Activated CD8-positive, alpha-beta memory T cell treated with anti-CD3 and anti-CD28 coated beads, Interleukin-2, amount 10 ng/mL, durations not matched to agents 7 days and 5 days (primary cell): ENCODE results near the gene MOCS1. TPM values are rescaled to one million over a fixed set of nuclear protein-coding genes. Genes with fewer than 3 reads are reported as not detected.
"Not testable (repeated sequence)": the region's sequence is repeated elsewhere in the genome, so short reads cannot be mapped to it uniquely, and the experiment has no call there.

Experiments
- ATAC-seq: fragments of 150-1000 bp; cut with Tn5 transposase; one replicate; pipeline ENCODE4 v1.10.0; 2021; ENCODE audit warnings: moderate library complexity
- CTCF ChIA-PET: fragments of 350-600 bp; sonication (Branson Sonifier 250); formaldehyde crosslinking; loops from one replicate; lab custom pipeline; 2021; ENCODE audit warnings: antibody characterized with exemption; lab: Charles Lee
- DNase-seq: peaks from one replicate; pipeline ENCODE4 v3.0.0-alpha.2; 2020
- H3K27ac Mint-ChIP-seq: one replicate; pipeline ENCODE4 v1.8.0; 2021; ENCODE audit warnings: mild to moderate bottlenecking, mixed read lengths
- H3K27me3 Mint-ChIP-seq: one replicate; pipeline ENCODE4 v1.8.0; 2021; ENCODE audit warnings: mixed read lengths
- H3K36me3 Mint-ChIP-seq: one replicate; pipeline ENCODE4 v1.8.0; 2021; ENCODE audit warnings: mild to moderate bottlenecking, mixed read lengths
- H3K4me1 Mint-ChIP-seq: one replicate; pipeline ENCODE4 v1.8.0; 2021; ENCODE audit warnings: mixed read lengths
- H3K4me3 Mint-ChIP-seq: one replicate; pipeline ENCODE4 v1.8.0; 2021; ENCODE audit warnings: mild to moderate bottlenecking, moderate library complexity, mixed read lengths
- H3K9me3 Mint-ChIP-seq: one replicate; pipeline ENCODE4 v1.8.0; 2022; ENCODE audit warnings: low read depth, mixed read lengths
- total RNA-seq, 2 experiments: library from RNA; stranded (reverse); gene quantifications; one replicate each; pipeline ENCODE4 v1.2.3, GENCODE V29; 2021

MOCS1 gene
- under 1 TPM in 1 of 2 experiments, not detected in 1; 0.30 TPM for total RNA-seq

- H3K27ac Mint-ChIP-seq, result no peak within 1 kb of the TSS
- DNase-seq, result no peak
- ATAC-seq, result peak; percentile 57
- no peaks in the 10 kb centered on the region for H3K36me3 Mint-ChIP-seq
- H3K9me3 Mint-ChIP-seq, result no peaks in the 10 kb centered on the region
- CTCF ChIA-PET, result no interaction called here
- H3K27me3 Mint-ChIP-seq, result peaks cover 17% of the 10 kb centered on the region
- peak within 1 kb of the TSS; percentile 42 for H3K4me3 Mint-ChIP-seq
- H3K4me1 Mint-ChIP-seq, result no peaks in the 10 kb centered on the region
Measured at GRCh38 chr6:39934131-39934757, at the start of gene MOCS1. Gene MOCS1, minus strand, starts transcription at chr6:39934462. Its CDS starts 45 bp downstream, at chr6:39934417.

DNA sequence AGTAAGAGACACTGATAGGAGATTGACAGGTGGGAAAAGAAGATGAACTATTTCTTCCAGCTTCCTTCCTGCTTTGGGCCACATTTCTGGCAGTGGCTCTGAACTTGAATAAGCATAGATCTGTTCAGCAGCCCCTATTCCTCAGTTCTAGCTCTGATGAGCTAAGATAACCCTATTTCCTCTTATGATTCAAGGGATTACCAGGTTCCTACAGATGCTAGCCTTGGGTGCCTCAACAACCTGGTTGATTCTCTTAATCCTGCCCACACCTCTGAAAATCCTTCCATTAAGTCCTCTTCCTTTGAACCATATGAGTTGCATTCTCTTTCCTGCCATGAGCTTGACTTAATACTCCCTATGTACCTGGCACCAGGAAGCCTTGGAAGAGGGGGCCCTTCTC lies 49.8 kb upstream of the MOCS1 start:
- Mint-ChIP-seq H3K4me3 (no peak overlapping the region), H3K36me3 (no peaks in the 10 kb centered on the region), H3K4me1 (no peaks in the 10 kb centered on the region), H3K9me3 (no peaks in the 10 kb centered on the region), H3K27me3 (peaks cover 2% of the 10 kb centered on the region), H3K27ac (no peak overlapping the region)
- CTCF ChIA-PET, result no interaction called here
- DNase-seq, result no peak
- no peak for ATAC-seq

DNA sequence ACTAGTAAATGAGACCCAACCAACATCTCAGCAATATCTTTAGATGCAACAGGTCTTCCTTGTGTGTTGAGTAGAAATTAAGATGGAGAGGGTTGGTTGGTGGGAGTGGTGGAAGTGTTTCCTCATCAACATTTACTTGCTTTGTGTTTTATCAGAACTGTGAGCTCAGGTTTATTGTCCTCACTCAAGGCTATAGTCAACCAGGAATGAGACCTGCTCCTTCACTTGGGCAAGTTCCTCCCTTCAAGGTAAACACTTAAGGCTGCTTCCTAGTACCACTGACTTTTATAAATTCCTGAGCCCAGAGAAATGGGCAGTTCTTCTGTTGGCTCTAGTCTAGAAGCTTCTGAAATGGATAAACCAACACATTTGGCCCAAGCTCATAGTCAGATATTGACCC lies 48.9 kb upstream of the MOCS1 start:
- CTCF ChIA-PET, result no interaction called here
- DNase-seq (no peak), ATAC-seq (no peak)
- Mint-ChIP-seq H3K27ac (no peak overlapping the region), H3K27me3 (peaks cover 2% of the 10 kb centered on the region), H3K36me3 (no peaks in the 10 kb centered on the region), H3K9me3 (no peaks in the 10 kb centered on the region), H3K4me3 (no peak overlapping the region), H3K4me1 (no peaks in the 10 kb centered on the region)

DNA sequence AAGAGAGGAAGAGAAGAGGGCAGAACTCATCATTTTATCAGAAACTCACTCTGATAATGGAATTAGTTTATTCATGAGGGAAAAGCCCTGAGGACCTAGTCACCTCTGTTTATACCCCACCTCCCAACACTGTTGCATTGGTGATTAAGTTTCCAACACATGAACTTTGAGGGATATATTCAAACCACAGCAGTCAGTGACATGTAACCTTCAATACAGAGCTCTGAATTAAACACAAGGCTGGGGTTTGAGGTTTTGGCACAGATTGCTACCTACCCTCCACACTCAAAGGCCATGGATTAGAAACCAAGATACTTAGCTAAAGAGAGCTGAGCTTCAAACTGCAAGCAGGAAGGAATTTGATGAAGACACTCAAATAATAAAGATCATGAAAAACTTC lies 48.5 kb upstream of the MOCS1 start:
- ATAC-seq (no peak), DNase-seq (no peak)
- Mint-ChIP-seq H3K36me3 (no peaks in the 10 kb centered on the region), H3K4me1 (no peaks in the 10 kb centered on the region), H3K27me3 (peaks cover 2% of the 10 kb centered on the region), H3K4me3 (no peak overlapping the region), H3K9me3 (no peaks in the 10 kb centered on the region), H3K27ac (no peak overlapping the region)
- CTCF ChIA-PET, result no interaction called here

- H3K36me3 Mint-ChIP-seq, result no peaks in the 10 kb centered on the region
- peaks cover 2% of the 10 kb centered on the region for H3K27me3 Mint-ChIP-seq
- H3K9me3 Mint-ChIP-seq, result no peaks in the 10 kb centered on the region
- H3K4me1 Mint-ChIP-seq, result no peaks in the 10 kb centered on the region
- no peak overlapping the region for H3K4me3 Mint-ChIP-seq
- H3K27ac Mint-ChIP-seq, result no peak overlapping the region
- CTCF ChIA-PET, result interaction anchor here (0.7 kb wide), 1 partner anchor 45 kb away, joined by 4 read pairs; no protein-coding TSS in a partner anchor
- ATAC-seq (no peak), DNase-seq (no peak)
Measured at GRCh38 chr6:39980839-39981580, 46.7 kb upstream of the MOCS1 start.

GRCh38 chr6:39979461-39980328 lies 45.4 kb upstream of the MOCS1 start:
- Mint-ChIP-seq H3K9me3 (no peaks in the 10 kb centered on the region), H3K27ac (no peak overlapping the region), H3K36me3 (no peaks in the 10 kb centered on the region), H3K4me3 (no peak overlapping the region), H3K27me3 (peaks cover 2% of the 10 kb centered on the region), H3K4me1 (no peaks in the 10 kb centered on the region)
- DNase-seq (no peak), ATAC-seq (no peak)
- CTCF ChIA-PET, result no interaction called here

GRCh38 chr6:39978240-39978639 lies 44.0 kb upstream of the MOCS1 start:
- H3K27ac Mint-ChIP-seq, result no peak overlapping the region
- DNase-seq (no peak), ATAC-seq (no peak)
- H3K9me3 Mint-ChIP-seq, result no peaks in the 10 kb centered on the region
- H3K36me3 Mint-ChIP-seq, result no peaks in the 10 kb centered on the region
- H3K4me3 Mint-ChIP-seq, result no peak overlapping the region
- CTCF ChIA-PET, result no interaction called here
- no peaks in the 10 kb centered on the region for H3K4me1 Mint-ChIP-seq
- peaks cover 2% of the 10 kb centered on the region for H3K27me3 Mint-ChIP-seq

DNA sequence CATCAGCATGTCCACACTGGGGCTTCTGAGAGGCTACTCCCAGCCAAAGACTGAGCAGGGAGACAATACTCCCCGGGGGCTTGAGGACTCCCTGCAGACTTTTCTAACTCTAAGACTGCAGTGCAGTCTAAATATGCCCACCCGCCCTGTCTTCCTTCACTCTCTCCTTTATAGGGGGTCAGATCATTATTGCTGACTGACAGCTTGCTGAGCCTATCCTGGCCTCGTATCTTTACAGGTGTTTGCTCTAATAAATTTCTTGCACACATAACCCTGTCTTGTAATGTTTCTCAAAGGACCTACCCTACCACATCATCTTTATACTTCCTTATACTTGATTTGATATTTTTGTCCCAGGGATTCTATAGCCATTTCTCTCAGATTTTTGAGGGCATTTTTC lies 39.4 kb upstream of the MOCS1 start:
- Mint-ChIP-seq H3K9me3 (no peaks in the 10 kb centered on the region), H3K4me3 (no peak overlapping the region), H3K4me1 (no peaks in the 10 kb centered on the region), H3K36me3 (no peaks in the 10 kb centered on the region), H3K27ac (no peak overlapping the region), H3K27me3 (no peaks in the 10 kb centered on the region)
- ATAC-seq (no peak), DNase-seq (no peak)
- CTCF ChIA-PET, result no interaction called here

- H3K4me3 Mint-ChIP-seq, H3K27me3 Mint-ChIP-seq, H3K27ac Mint-ChIP-seq, ATAC-seq, DNase-seq, H3K4me1 Mint-ChIP-seq, CTCF ChIA-PET, H3K9me3 Mint-ChIP-seq, H3K36me3 Mint-ChIP-seq: not testable (repeated sequence)
Measured at GRCh38 chr6:39972717-39973116, 38.5 kb upstream of the MOCS1 start.

GRCh38 chr6:39971131-39971530 lies 36.9 kb upstream of the MOCS1 start:
- H3K9me3 Mint-ChIP-seq, H3K36me3 Mint-ChIP-seq, H3K4me3 Mint-ChIP-seq, ATAC-seq, H3K27me3 Mint-ChIP-seq, H3K27ac Mint-ChIP-seq, DNase-seq, H3K4me1 Mint-ChIP-seq: not testable (repeated sequence)
- CTCF ChIA-PET, result interaction anchor here (1.2 kb wide), 1 partner anchor 903 kb away, joined by 3 read pairs; no protein-coding TSS in a partner anchor

GRCh38 chr6:39965751-39966150 lies 31.5 kb upstream of the MOCS1 start:
- H3K27ac Mint-ChIP-seq, result no peak overlapping the region
- no peaks in the 10 kb centered on the region for H3K4me1 Mint-ChIP-seq
- CTCF ChIA-PET, result no interaction called here
- no peak for ATAC-seq
- H3K4me3 Mint-ChIP-seq, result no peak overlapping the region
- DNase-seq, result no peak
- peaks cover 9% of the 10 kb centered on the region for H3K27me3 Mint-ChIP-seq
- H3K9me3 Mint-ChIP-seq, result peaks cover 3% of the 10 kb centered on the region
- H3K36me3 Mint-ChIP-seq, result no peaks in the 10 kb centered on the region

DNA sequence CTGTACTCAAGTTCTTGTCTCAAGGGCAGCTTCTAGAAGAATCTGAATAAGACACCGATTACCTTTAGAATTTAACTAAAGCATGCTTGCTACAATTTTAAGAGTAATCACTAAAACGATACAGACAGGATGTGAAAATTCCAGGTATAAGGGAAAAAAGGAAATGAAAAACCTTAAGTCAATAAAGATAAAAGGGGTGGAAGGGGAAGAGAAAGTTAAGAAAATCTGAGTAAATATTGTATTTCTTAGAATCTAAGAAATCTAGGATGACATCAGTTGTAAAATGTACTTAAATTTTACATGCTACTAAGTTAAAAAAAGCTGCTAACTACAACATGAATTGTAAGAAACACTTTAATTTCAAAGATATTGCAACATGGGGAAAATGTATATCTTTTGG lies 30.3 kb upstream of the MOCS1 start:
- CTCF ChIA-PET, result no interaction called here
- no peak for ATAC-seq
- H3K27ac Mint-ChIP-seq, result no peak overlapping the region

DNA sequence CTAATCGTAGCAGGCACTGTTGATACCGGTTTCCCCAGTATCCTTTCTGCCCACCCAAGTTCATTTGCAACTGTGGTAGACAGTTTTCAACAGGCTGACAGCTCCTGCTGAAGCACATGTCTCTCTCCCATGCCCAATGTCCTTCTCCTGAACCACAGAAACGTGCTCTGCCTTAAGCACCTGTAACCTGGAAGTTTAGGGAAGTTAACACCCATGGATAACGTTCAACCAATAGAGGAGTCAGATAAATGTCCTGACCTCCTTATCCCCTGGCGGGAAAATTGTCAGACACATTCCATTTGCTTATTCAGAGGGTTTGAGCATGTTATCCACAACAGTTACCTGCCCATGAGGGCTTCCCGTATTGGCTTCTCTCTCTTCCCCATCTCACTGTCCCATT lies 29.8 kb upstream of the MOCS1 start:
- H3K4me3 Mint-ChIP-seq, result no peak overlapping the region
- CTCF ChIA-PET, result no interaction called here
- H3K27me3 Mint-ChIP-seq, result peaks cover 9% of the 10 kb centered on the region
- H3K36me3 Mint-ChIP-seq, result no peaks in the 10 kb centered on the region
- H3K27ac Mint-ChIP-seq, result no peak overlapping the region
- no peaks in the 10 kb centered on the region for H3K4me1 Mint-ChIP-seq
- ATAC-seq (no peak), DNase-seq (no peak)
- H3K9me3 Mint-ChIP-seq, result peaks cover 3% of the 10 kb centered on the region

More for the DNA sequence above, 30.3 kb upstream of the MOCS1 start:
- no peak for DNase-seq
- Mint-ChIP-seq H3K27me3 (peaks cover 9% of the 10 kb centered on the region), H3K4me3 (no peak overlapping the region), H3K4me1 (no peaks in the 10 kb centered on the region), H3K36me3 (no peaks in the 10 kb centered on the region), H3K9me3 (peaks cover 3% of the 10 kb centered on the region)
